Kidney (tissue), 14 donors: ENCODE data around the gene CCAR1. TPM values are rescaled to one million over a fixed set of nuclear protein-coding genes. Genes with fewer than 3 reads are reported as not detected.
"Not testable (repeated sequence)": the region's sequence is repeated elsewhere in the genome, so short reads cannot be mapped to it uniquely, and the experiment has no call there.

Experiments
- DNase-seq, 5 donors: peaks; one replicate each; pipeline ENCODE4 v3.0.0-alpha.2; 2013 to 2020
- FAIRE-seq: peaks from 2 replicates; lab custom pipeline; 2012; peaks lifted over from hg19 to GRCh38; lab: Jason Lieb, UNC
- H3K27ac ChIP-seq, 2 donors: one replicate each; pipeline ENCODE4 v1.7.0; 2013; ENCODE audit warnings: low read depth in 2 of 2, low read length in 2 of 2, inconsistent platforms in 1 of 2
- H3K27me3 ChIP-seq: one replicate; pipeline ENCODE4 v1.7.1; 2013; ENCODE audit warnings: low read length, inconsistent platforms; ENCODE audit not compliant: control insufficient read depth, insufficient read depth
- H3K36me3 ChIP-seq, 3 donors: one replicate each; pipeline versions ENCODE4 v1.7.0 to v1.7.1; 2013; ENCODE audit warnings: low read length in 3 of 3, control low read depth in 1 of 3, inconsistent platforms in 1 of 3; ENCODE audit not compliant: insufficient read depth in 3 of 3, control insufficient read depth in 2 of 3
- H3K4me1 ChIP-seq, 3 donors: one replicate each; pipeline versions ENCODE4 v1.7.0 to v1.7.1; 2013; ENCODE audit warnings: low read length in 3 of 3, inconsistent platforms in 1 of 3, low read depth in 1 of 3; ENCODE audit not compliant: control insufficient read depth in 2 of 3, insufficient read depth in 2 of 3
- H3K4me3 ChIP-seq, 3 donors: one replicate each; pipeline versions ENCODE4 v1.7.0 to v1.8.1; 2013; ENCODE audit warnings: low read length in 3 of 3, control low read depth in 1 of 3, inconsistent platforms in 1 of 3
- H3K9ac ChIP-seq, 3 donors: one replicate each; pipeline versions ENCODE4 v1.7.0 to v1.7.1; 2013; ENCODE audit warnings: low read length in 3 of 3, control low read depth in 1 of 3, inconsistent platforms in 1 of 3
- H3K9me3 ChIP-seq, 3 donors: one replicate each; pipeline versions ENCODE4 v1.7.0 to v1.7.1; 2013; ENCODE audit warnings: low read length in 3 of 3, control low read depth in 1 of 3, inconsistent platforms in 1 of 3; ENCODE audit not compliant: control insufficient read depth in 2 of 3, insufficient read depth in 1 of 3
- intact Hi-C: fragments of 100-400 bp; cut with DNase I; formaldehyde crosslinking; loops from one replicate; pipeline ENCODE4 v1.11.1; 2022
- polyA plus RNA-seq: library from polyadenylated mRNA; stranded (reverse); fragments of 350-450 nt; fragmentation: Illumina TruSeq; extraction: RNeasy Lipid Tissue Mini Kit (QIAGEN cat#74804); gene quantifications from one replicate; pipeline ENCODE4 v1.2.3, GENCODE V29; 2014; ENCODE audit warnings: low read depth, low replicate concordance; ENCODE audit not compliant: insufficient read depth
- total RNA-seq: library from RNA; stranded (reverse); fragmentation: NEBNext Ultra II Directional; extraction: Animal tissue kit (Norgen Biotek cat#: 25700); gene quantifications from one replicate; pipeline ENCODE4 v1.2.1, GENCODE V29; 2021
- TF ChIP-seq, protein P1 (sequence below): IDR thresholded peaks from 3 replicates; pipeline ENCODE4 v1.5.1; 2012; ENCODE audit warnings: mild to moderate bottlenecking, moderate library complexity, borderline replicate concordance; ENCODE audit not compliant: insufficient read depth; ENCODE audit errors: extremely low read depth
- donor health status: control.
- donor health status: control.
- donor health status: control.
- donor health status: control.
- donor health status: control.
- donor health status: DM: yes; HTN: yes; CAD: no.
- donor health status: Normal renal cell carcinoma (clear cell type).

CCAR1 gene
- total and polyA plus RNA-seq, 2 donors from 2014 or later = 45.2 to 54.4 TPM

DNA sequence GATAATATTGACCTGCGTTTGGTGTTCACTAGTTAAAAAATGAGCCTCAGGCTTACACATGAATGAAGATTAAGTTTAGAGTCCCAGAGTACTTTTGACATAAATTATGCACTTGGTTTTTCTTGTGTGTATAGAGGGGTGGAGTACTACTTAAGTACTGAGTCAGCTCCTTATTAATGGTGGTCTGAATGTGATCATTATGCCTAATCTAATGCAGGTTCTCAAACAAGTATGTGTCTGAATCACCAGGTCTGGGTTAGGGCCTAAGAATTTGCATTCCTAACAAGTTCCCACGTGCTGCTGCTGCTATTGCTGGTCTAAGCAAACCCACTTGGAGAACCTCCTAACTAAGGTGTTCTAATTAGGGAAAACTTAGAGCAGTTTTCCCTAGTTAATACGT lies 75.6 kb downstream of the CCAR1 start:
- TF ChIP-seq, protein P1, sequence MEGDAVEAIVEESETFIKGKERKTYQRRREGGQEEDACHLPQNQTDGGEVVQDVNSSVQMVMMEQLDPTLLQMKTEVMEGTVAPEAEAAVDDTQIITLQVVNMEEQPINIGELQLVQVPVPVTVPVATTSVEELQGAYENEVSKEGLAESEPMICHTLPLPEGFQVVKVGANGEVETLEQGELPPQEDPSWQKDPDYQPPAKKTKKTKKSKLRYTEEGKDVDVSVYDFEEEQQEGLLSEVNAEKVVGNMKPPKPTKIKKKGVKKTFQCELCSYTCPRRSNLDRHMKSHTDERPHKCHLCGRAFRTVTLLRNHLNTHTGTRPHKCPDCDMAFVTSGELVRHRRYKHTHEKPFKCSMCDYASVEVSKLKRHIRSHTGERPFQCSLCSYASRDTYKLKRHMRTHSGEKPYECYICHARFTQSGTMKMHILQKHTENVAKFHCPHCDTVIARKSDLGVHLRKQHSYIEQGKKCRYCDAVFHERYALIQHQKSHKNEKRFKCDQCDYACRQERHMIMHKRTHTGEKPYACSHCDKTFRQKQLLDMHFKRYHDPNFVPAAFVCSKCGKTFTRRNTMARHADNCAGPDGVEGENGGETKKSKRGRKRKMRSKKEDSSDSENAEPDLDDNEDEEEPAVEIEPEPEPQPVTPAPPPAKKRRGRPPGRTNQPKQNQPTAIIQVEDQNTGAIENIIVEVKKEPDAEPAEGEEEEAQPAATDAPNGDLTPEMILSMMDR = no peak
- Histone ChIP-seq H3K9ac (no peak overlapping the region), H3K27me3 (no peaks in the 10 kb centered on the region), H3K4me3 (no peak overlapping the region), H3K36me3 (peaks cover 0 to 9% (median 2%) of the 10 kb centered on the region in 3 donors), H3K27ac (no peak overlapping the region), H3K4me1 (no peaks in the 10 kb centered on the region), H3K9me3 (no peaks in the 10 kb centered on the region)
- FAIRE-seq = no peak
- intact Hi-C loops = no loop called here
- DNase-seq = no peak

DNA sequence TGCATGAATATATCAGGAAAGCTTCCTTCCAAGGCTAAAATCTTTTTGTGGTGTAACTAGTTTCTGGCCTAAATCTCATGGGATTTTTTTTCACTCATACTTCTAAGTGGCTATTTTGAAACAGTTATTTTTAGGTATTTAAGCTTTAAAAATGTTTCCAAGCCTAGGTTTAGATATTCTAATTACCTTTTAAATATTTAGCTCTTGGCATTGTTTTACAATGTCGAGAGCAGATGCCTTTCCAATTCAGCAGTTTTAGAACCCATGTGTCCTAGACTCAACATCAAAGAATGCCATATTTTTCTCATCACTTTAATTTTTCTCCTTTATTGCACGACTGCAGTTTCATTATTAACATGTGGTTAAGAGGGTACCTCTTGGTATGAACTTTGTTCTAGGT lies 79.2 kb downstream of the CCAR1 start:
- no peaks in the 10 kb centered on the region for H3K27me3 ChIP-seq
- H3K9ac ChIP-seq = no peak overlapping the region
- no peak overlapping the region for H3K27ac ChIP-seq
- intact Hi-C loops = no loop called here
- DNase-seq (no peak), FAIRE-seq (no peak)
- no peaks in the 10 kb centered on the region for H3K4me1 ChIP-seq
- peaks cover 0 to 7% (median 0%) of the 10 kb centered on the region in 3 donors for H3K36me3 ChIP-seq
- H3K9me3 ChIP-seq = no peaks in the 10 kb centered on the region
- TF ChIP-seq, protein P1 = no peak
- H3K4me3 ChIP-seq = no peak overlapping the region

DNA sequence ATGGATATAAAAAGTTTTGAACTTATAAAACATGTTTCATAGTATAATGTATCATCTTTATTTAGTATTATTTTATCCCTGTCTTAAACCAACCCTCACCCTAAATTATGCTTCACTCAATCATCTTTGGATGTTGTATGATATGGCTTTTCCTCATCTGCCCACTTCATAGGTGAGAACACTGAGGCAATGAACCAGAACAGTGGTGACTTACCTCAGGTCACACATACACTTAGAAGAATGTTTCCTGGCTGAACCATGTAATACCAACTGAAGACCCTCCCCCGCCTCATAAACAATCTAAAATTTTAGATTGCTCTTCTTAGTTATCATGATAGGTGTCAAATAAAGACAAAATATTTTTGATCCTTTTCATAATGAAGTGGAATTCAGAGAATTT lies 83.7 kb downstream of the CCAR1 start:
- H3K9ac ChIP-seq = no peak overlapping the region
- TF ChIP-seq, protein P1 = no peak
- no peak overlapping the region for H3K27ac ChIP-seq
- no peaks in the 10 kb centered on the region for H3K4me1 ChIP-seq
- intact Hi-C loops = no loop called here
- DNase-seq = no peak
- no peaks in the 10 kb centered on the region for H3K27me3 ChIP-seq
- no peak for FAIRE-seq
- H3K9me3 ChIP-seq = no peaks in the 10 kb centered on the region
- no peaks in the 10 kb centered on the region for H3K36me3 ChIP-seq
- no peak overlapping the region for H3K4me3 ChIP-seq

DNA sequence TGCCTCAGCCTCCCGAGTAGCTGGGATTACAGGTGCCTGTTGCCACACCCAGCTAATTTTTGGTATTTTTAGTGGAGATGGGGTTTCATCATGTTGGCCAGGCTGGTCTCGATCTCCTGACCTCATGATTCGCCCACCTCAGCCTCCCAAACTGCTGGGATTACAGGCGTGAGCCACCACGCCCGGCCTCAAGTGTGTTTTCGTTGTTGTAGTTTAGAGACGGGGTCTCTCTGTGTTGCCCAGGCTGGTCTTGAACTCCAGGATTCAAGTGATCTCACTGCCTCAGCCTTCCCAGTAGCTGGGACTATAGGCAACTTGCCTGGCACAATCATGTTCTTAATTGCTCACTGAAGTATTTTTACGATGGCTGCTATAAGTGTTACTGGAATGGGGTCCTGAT lies 89.8 kb downstream of the CCAR1 start:
- FAIRE-seq, H3K4me1 ChIP-seq, H3K27me3 ChIP-seq, H3K9ac ChIP-seq, H3K27ac ChIP-seq, intact Hi-C loops, H3K4me3 ChIP-seq, H3K9me3 ChIP-seq, DNase-seq, H3K36me3 ChIP-seq: not testable (repeated sequence)
